ENCODE results near the gene DHRSX. TPM values are rescaled to one million over a fixed set of nuclear protein-coding genes. Genes with fewer than 3 reads are reported as not detected.
"Not testable (repeated sequence)": the region's sequence is repeated elsewhere in the genome, so short reads cannot be mapped to it uniquely, and the experiment has no call there.

Gene DHRSX
- total RNA-seq, 3 donors from 2014 or later (not counting 1 experiment from before 2014, with no cell fraction given) = 21.5 to 26.1 (median 22.9) TPM

- Mint-ChIP-seq H3K9me3 (peaks cover 0 to 2% of the 10 kb centered on the region in 2 donors), H3K36me3 (no peaks in the 10 kb centered on the region), H3K4me3 (no peak overlapping the region), H3K27ac (no peak overlapping the region), H3K27me3 (ENCODE audit: low read depth in 2 of 2) (peaks cover 2 to 5% of the 10 kb centered on the region in 2 donors), H3K4me1 (no peaks in the 10 kb centered on the region)
- DNase-seq (no peak), ATAC-seq (no peak)
- Histone ChIP-seq H3K9me3 (ENCODE audit: control insufficient read depth, insufficient read depth, low read length) (no peaks in the 10 kb centered on the region), H3K4me1 (ENCODE audit: control insufficient read depth, insufficient read depth, low read length) (no peaks in the 10 kb centered on the region), H3K27ac (ENCODE audit: low read length) (no peak overlapping the region), H3K4me3 (ENCODE audit: low read length) (no peak overlapping the region), H3K36me3 (ENCODE audit: control insufficient read depth, insufficient read depth, low read length) (no peaks in the 10 kb centered on the region), H3K27me3 (ENCODE audit: control insufficient read depth, insufficient read depth, low read length) (peaks cover 2% of the 10 kb centered on the region)
- 88% methylated on average over 15 of the region's 15 CpGs for WGBS (ENCODE audit: insufficient coverage)
- intact Hi-C loops (cut with micrococcal nuclease) = no loop called here
- TF ChIP-seq CTCF (IDR thresholded peaks at IDR 0.05) = no peak
Observed at GRCh38 chrX:2538031-2538757, 37.4 kb upstream of the DHRSX start.

- no peaks in the 10 kb centered on the region for H3K4me1 ChIP-seq (ENCODE audit: control insufficient read depth, insufficient read depth, low read length)
- no peaks in the 10 kb centered on the region for H3K36me3 Mint-ChIP-seq
- H3K4me3 ChIP-seq (ENCODE audit: low read length) = no peak overlapping the region
- H3K9me3 Mint-ChIP-seq = peaks cover 0 to 2% of the 10 kb centered on the region in 2 donors
- intact Hi-C loops (cut with micrococcal nuclease) = no loop called here
- H3K36me3 ChIP-seq (ENCODE audit: control insufficient read depth, insufficient read depth, low read length) = no peaks in the 10 kb centered on the region
- peaks cover 2% of the 10 kb centered on the region for H3K27me3 ChIP-seq (ENCODE audit: control insufficient read depth, insufficient read depth, low read length)
- no peak for ATAC-seq
- peaks cover 0 to 5% of the 10 kb centered on the region in 2 donors for H3K27me3 Mint-ChIP-seq (ENCODE audit: low read depth in 2 of 2)
- no peak overlapping the region for H3K27ac ChIP-seq (ENCODE audit: low read length)
- no peak overlapping the region for H3K27ac Mint-ChIP-seq
- no peak for TF ChIP-seq CTCF (IDR thresholded peaks at IDR 0.05)
- H3K9me3 ChIP-seq (ENCODE audit: control insufficient read depth, insufficient read depth, low read length) = no peaks in the 10 kb centered on the region
- WGBS (ENCODE audit: insufficient coverage) = 89% methylated on average over 5 of the region's 5 CpGs
- DNase-seq = no peak
- no peak overlapping the region for H3K4me3 Mint-ChIP-seq
- H3K4me1 Mint-ChIP-seq = no peaks in the 10 kb centered on the region
Observed at GRCh38 chrX:2536974-2537373, 36.2 kb upstream of the DHRSX start.

- H3K4me1 Mint-ChIP-seq = no peaks in the 10 kb centered on the region
- Histone ChIP-seq H3K9me3 (ENCODE audit: control insufficient read depth, insufficient read depth, low read length) (no peaks in the 10 kb centered on the region), H3K27me3 (ENCODE audit: control insufficient read depth, insufficient read depth, low read length) (peaks cover 2% of the 10 kb centered on the region), H3K4me1 (ENCODE audit: control insufficient read depth, insufficient read depth, low read length) (no peaks in the 10 kb centered on the region), H3K27ac (ENCODE audit: low read length) (no peak overlapping the region), H3K36me3 (ENCODE audit: control insufficient read depth, insufficient read depth, low read length) (no peaks in the 10 kb centered on the region), H3K4me3 (ENCODE audit: low read length) (no peak overlapping the region)
- WGBS (ENCODE audit: insufficient coverage) = 13% methylated on average over 6 of the region's 7 CpGs
- no peak overlapping the region for H3K27ac Mint-ChIP-seq
- peaks cover 0 to 5% of the 10 kb centered on the region in 2 donors for H3K27me3 Mint-ChIP-seq (ENCODE audit: low read depth in 2 of 2)
- H3K4me3 Mint-ChIP-seq = no peak overlapping the region
- peaks cover 0 to 2% of the 10 kb centered on the region in 2 donors for H3K9me3 Mint-ChIP-seq
- intact Hi-C loops (cut with micrococcal nuclease) = no loop called here
- H3K36me3 Mint-ChIP-seq = no peaks in the 10 kb centered on the region
- no peak for TF ChIP-seq CTCF (IDR thresholded peaks at IDR 0.05)
- DNase-seq (no peak), ATAC-seq (no peak)
Observed at GRCh38 chrX:2536141-2536540, 35.4 kb upstream of the DHRSX start.

GRCh38 chrX:2534261-2535021, 33.7 kb upstream of the DHRSX start:
- WGBS (ENCODE audit: insufficient coverage) = 65% methylated on average over 3 of the region's 5 CpGs
- H3K4me1 ChIP-seq (ENCODE audit: control insufficient read depth, insufficient read depth, low read length); H3K27me3 Mint-ChIP-seq (ENCODE audit: low read depth in 2 of 2); H3K9me3 Mint-ChIP-seq; DNase-seq; intact Hi-C loops (cut with micrococcal nuclease); ATAC-seq; H3K4me3 ChIP-seq (ENCODE audit: low read length); H3K36me3 ChIP-seq (ENCODE audit: control insufficient read depth, insufficient read depth, low read length); H3K4me1 Mint-ChIP-seq; H3K27ac Mint-ChIP-seq; H3K36me3 Mint-ChIP-seq; H3K9me3 ChIP-seq (ENCODE audit: control insufficient read depth, insufficient read depth, low read length); H3K27ac ChIP-seq (ENCODE audit: low read length); H3K4me3 Mint-ChIP-seq; H3K27me3 ChIP-seq (ENCODE audit: control insufficient read depth, insufficient read depth, low read length): not testable (repeated sequence)
